Activated T-helper 17 cell treated with anti-CD3 and anti-CD28 coated beads, Interleukin-2, amount 50 U/mL, for 72 hours (primary cell): Measurements from ENCODE around the gene LHFPL2. TPM values are rescaled to one million over a fixed set of nuclear protein-coding genes. Genes with fewer than 3 reads are reported as not detected.
"Not testable (repeated sequence)": the region's sequence is repeated elsewhere in the genome, so short reads cannot be mapped to it uniquely, and the experiment has no call there.

Source experiments
- ATAC-seq: fragments of 150-1000 bp; cut with Tn5 transposase; replicated peaks from 2 replicates; pipeline ENCODE4 v1.10.0; 2021; ENCODE audit warnings: mild to moderate bottlenecking, moderate library complexity
- H3K27ac Mint-ChIP-seq: one replicate; pipeline ENCODE4 v1.8.0; 2022; ENCODE audit warnings: mixed read lengths
- H3K27me3 Mint-ChIP-seq: one replicate; pipeline ENCODE4 v1.8.0; 2022; ENCODE audit warnings: mixed read lengths
- H3K36me3 Mint-ChIP-seq: one replicate; pipeline ENCODE4 v1.8.0; 2022; ENCODE audit warnings: low read depth, mild to moderate bottlenecking, mixed read lengths
- H3K4me1 Mint-ChIP-seq: one replicate; pipeline ENCODE4 v1.8.0; 2022; ENCODE audit warnings: mixed read lengths
- H3K4me3 Mint-ChIP-seq: one replicate; pipeline ENCODE4 v1.8.0; 2022; ENCODE audit warnings: mild to moderate bottlenecking, mixed read lengths
- H3K9me3 Mint-ChIP-seq: one replicate; pipeline ENCODE4 v1.8.0; 2022; ENCODE audit warnings: mixed read lengths
- total RNA-seq, 2 donors: library from RNA; stranded (reverse); gene quantifications; one replicate each; pipeline ENCODE4 v1.2.3, GENCODE V29; 2022

Gene LHFPL2
- total RNA-seq, 2 donors from 2014 or later = 0.05 to 0.95 TPM

- peaks cover 15% of the 10 kb centered on the region for H3K27me3 Mint-ChIP-seq
These were observed 21.4 kb downstream of the LHFPL2 start for GRCh38 chr5:78627175-78627574.

GRCh38 chr5:78626009-78626571 is 22.5 kb downstream of the LHFPL2 start:
- Mint-ChIP-seq H3K4me3 (no peak overlapping the region), H3K9me3 (no peaks in the 10 kb centered on the region), H3K27me3 (peaks cover 17% of the 10 kb centered on the region), H3K27ac (no peak overlapping the region), H3K36me3 (no peaks in the 10 kb centered on the region), H3K4me1 (no peaks in the 10 kb centered on the region)
- ATAC-seq = no peak

More at GRCh38 chr5:78627175-78627574, 21.4 kb downstream of the LHFPL2 start:
- H3K4me1 Mint-ChIP-seq = no peaks in the 10 kb centered on the region
- no peaks in the 10 kb centered on the region for H3K9me3 Mint-ChIP-seq
- H3K4me3 Mint-ChIP-seq = no peak overlapping the region
- H3K36me3 Mint-ChIP-seq = no peaks in the 10 kb centered on the region
- no peak overlapping the region for H3K27ac Mint-ChIP-seq
- no peak for ATAC-seq

GRCh38 chr5:78624992-78625391 is 23.6 kb downstream of the LHFPL2 start:
- H3K36me3 Mint-ChIP-seq = no peaks in the 10 kb centered on the region
- no peak overlapping the region for H3K27ac Mint-ChIP-seq
- H3K4me3 Mint-ChIP-seq = no peak overlapping the region
- H3K4me1 Mint-ChIP-seq = no peaks in the 10 kb centered on the region
- ATAC-seq = no peak
- no peaks in the 10 kb centered on the region for H3K9me3 Mint-ChIP-seq
- H3K27me3 Mint-ChIP-seq = peaks cover 19% of the 10 kb centered on the region

GRCh38 chr5:78624011-78624541 is 24.5 kb downstream of the LHFPL2 start:
- no peak for ATAC-seq
- no peak overlapping the region for H3K27ac Mint-ChIP-seq
- H3K36me3 Mint-ChIP-seq = no peaks in the 10 kb centered on the region
- peaks cover 19% of the 10 kb centered on the region for H3K27me3 Mint-ChIP-seq
- H3K9me3 Mint-ChIP-seq = no peaks in the 10 kb centered on the region
- H3K4me3 Mint-ChIP-seq = no peak overlapping the region
- no peaks in the 10 kb centered on the region for H3K4me1 Mint-ChIP-seq

GRCh38 chr5:78622302-78622971 is 26.1 kb downstream of the LHFPL2 start:
- Mint-ChIP-seq H3K4me3 (no peak overlapping the region), H3K27me3 (peaks cover 11% of the 10 kb centered on the region), H3K4me1 (no peaks in the 10 kb centered on the region), H3K36me3 (no peaks in the 10 kb centered on the region), H3K27ac (no peak overlapping the region), H3K9me3 (no peaks in the 10 kb centered on the region)
- no peak for ATAC-seq

- Mint-ChIP-seq H3K27ac (no peak overlapping the region), H3K4me3 (no peak overlapping the region), H3K27me3 (peaks cover 11% of the 10 kb centered on the region), H3K36me3 (no peaks in the 10 kb centered on the region), H3K4me1 (no peaks in the 10 kb centered on the region), H3K9me3 (no peaks in the 10 kb centered on the region)
- no peak for ATAC-seq
These were observed 27.3 kb downstream of the LHFPL2 start for GRCh38 chr5:78621291-78621738.

GRCh38 chr5:78620119-78620518 is 28.5 kb downstream of the LHFPL2 start:
- ATAC-seq, H3K36me3 Mint-ChIP-seq, H3K27me3 Mint-ChIP-seq: not testable (repeated sequence)

GRCh38 chr5:78618303-78618702 is 30.3 kb downstream of the LHFPL2 start:
- no peak for ATAC-seq
- H3K36me3 Mint-ChIP-seq = no peaks in the 10 kb centered on the region
- H3K4me3 Mint-ChIP-seq = no peak overlapping the region
- H3K4me1 Mint-ChIP-seq = no peaks in the 10 kb centered on the region
- H3K27ac Mint-ChIP-seq = no peak overlapping the region
- no peaks in the 10 kb centered on the region for H3K9me3 Mint-ChIP-seq
- peaks cover 3% of the 10 kb centered on the region for H3K27me3 Mint-ChIP-seq

More at GRCh38 chr5:78620119-78620518, 28.5 kb downstream of the LHFPL2 start:
- not testable (repeated sequence) for H3K4me3 Mint-ChIP-seq, H3K27ac Mint-ChIP-seq, H3K4me1 Mint-ChIP-seq, H3K9me3 Mint-ChIP-seq

- ATAC-seq = peak; percentile 52
- no peaks in the 10 kb centered on the region for H3K36me3 Mint-ChIP-seq
These were observed 32.9 kb downstream of the LHFPL2 start for GRCh38 chr5:78615697-78616096.

GRCh38 chr5:78614816-78615215 is 33.8 kb downstream of the LHFPL2 start:
- Mint-ChIP-seq H3K36me3 (no peaks in the 10 kb centered on the region), H3K9me3 (no peaks in the 10 kb centered on the region), H3K4me3 (no peak overlapping the region), H3K27me3 (no peaks in the 10 kb centered on the region), H3K4me1 (no peaks in the 10 kb centered on the region), H3K27ac (no peak overlapping the region)
- ATAC-seq = no peak

More at GRCh38 chr5:78615697-78616096, 32.9 kb downstream of the LHFPL2 start:
- no peak overlapping the region for H3K27ac Mint-ChIP-seq
- H3K9me3 Mint-ChIP-seq = no peaks in the 10 kb centered on the region
- H3K4me3 Mint-ChIP-seq = no peak overlapping the region
- H3K4me1 Mint-ChIP-seq = no peaks in the 10 kb centered on the region
- no peaks in the 10 kb centered on the region for H3K27me3 Mint-ChIP-seq

GRCh38 chr5:78613756-78614155 is 34.8 kb downstream of the LHFPL2 start:
- ATAC-seq = no peak
- Mint-ChIP-seq H3K4me1 (no peaks in the 10 kb centered on the region), H3K36me3 (no peaks in the 10 kb centered on the region), H3K27ac (no peak overlapping the region), H3K9me3 (no peaks in the 10 kb centered on the region), H3K27me3 (no peaks in the 10 kb centered on the region), H3K4me3 (no peak overlapping the region)

- H3K4me1 Mint-ChIP-seq = no peaks in the 10 kb centered on the region
- no peaks in the 10 kb centered on the region for H3K36me3 Mint-ChIP-seq
- no peaks in the 10 kb centered on the region for H3K9me3 Mint-ChIP-seq
- H3K27ac Mint-ChIP-seq = no peak overlapping the region
- H3K27me3 Mint-ChIP-seq = no peaks in the 10 kb centered on the region
- ATAC-seq = no peak
- H3K4me3 Mint-ChIP-seq = no peak overlapping the region
These were observed 35.4 kb downstream of the LHFPL2 start for GRCh38 chr5:78613151-78613533.

GRCh38 chr5:78612227-78613150 is 36.1 kb downstream of the LHFPL2 start:
- no peaks in the 10 kb centered on the region for H3K4me1 Mint-ChIP-seq
- no peaks in the 10 kb centered on the region for H3K36me3 Mint-ChIP-seq
- no peak overlapping the region for H3K27ac Mint-ChIP-seq
- ATAC-seq = no peak
- no peak overlapping the region for H3K4me3 Mint-ChIP-seq
- peaks cover 5% of the 10 kb centered on the region for H3K27me3 Mint-ChIP-seq
- no peaks in the 10 kb centered on the region for H3K9me3 Mint-ChIP-seq

GRCh38 chr5:78611126-78611605 is 37.4 kb downstream of the LHFPL2 start:
- no peak overlapping the region for H3K27ac Mint-ChIP-seq
- H3K36me3 Mint-ChIP-seq = no peaks in the 10 kb centered on the region
- no peaks in the 10 kb centered on the region for H3K9me3 Mint-ChIP-seq
- H3K4me3 Mint-ChIP-seq = no peak overlapping the region
- peaks cover 5% of the 10 kb centered on the region for H3K27me3 Mint-ChIP-seq
- no peaks in the 10 kb centered on the region for H3K4me1 Mint-ChIP-seq
- no peak for ATAC-seq
